GM19023 (cell line): ENCODE data around the gene EID3.
A peak's percentile ranks its signal among the peaks of the same experiment; 100 is the strongest.
"Not testable (repeated sequence)": the region's sequence is repeated elsewhere in the genome, so short reads cannot be mapped to it uniquely, and the experiment has no call there.

Experiments used
- ATAC-seq: cut with Tn5 transposase; IDR thresholded peaks from one replicate; pipeline ENCODE4 v1.9.1; 2021; ENCODE audit warnings: mild to moderate bottlenecking, moderate library complexity; ENCODE audit not compliant: unreplicated experiment

The EID3 gene

DNA sequence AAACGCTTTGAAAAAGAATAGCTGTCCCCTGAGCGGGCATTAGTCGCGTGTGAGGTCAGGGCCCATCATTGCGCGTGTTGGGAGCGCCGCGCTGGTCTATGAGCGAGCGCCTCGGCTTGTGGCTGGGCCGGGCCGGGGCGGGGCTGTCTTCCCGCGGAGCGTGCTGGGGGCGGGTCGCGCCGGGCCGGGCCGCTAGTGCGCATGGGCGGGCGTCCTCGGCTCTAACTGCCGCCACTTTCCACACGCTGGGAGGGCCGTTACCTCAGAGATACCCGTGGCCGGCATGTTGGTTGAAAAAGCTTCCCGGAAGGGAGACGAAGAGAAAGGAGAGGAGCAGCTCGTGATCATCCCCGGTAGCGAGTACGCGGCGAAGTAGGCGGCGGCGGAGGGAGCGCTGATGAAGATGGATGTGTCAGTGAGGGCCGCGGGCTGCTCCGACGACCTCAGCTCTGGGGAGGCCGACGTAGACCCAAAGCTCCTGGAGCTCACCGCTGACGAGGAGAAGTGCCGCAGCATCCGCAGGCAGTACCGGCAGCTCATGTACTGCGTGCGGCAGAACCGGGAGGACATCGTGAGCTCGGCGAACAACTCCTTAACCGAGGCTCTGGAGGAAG lies at the start of gene EID3:
TSS of gene EID3 (plus strand) at position 202 of the 614 bp plus-strand sequence. CDS start at position 398, 196 bp downstream.
- ATAC-seq: peak; percentile 89

DNA sequence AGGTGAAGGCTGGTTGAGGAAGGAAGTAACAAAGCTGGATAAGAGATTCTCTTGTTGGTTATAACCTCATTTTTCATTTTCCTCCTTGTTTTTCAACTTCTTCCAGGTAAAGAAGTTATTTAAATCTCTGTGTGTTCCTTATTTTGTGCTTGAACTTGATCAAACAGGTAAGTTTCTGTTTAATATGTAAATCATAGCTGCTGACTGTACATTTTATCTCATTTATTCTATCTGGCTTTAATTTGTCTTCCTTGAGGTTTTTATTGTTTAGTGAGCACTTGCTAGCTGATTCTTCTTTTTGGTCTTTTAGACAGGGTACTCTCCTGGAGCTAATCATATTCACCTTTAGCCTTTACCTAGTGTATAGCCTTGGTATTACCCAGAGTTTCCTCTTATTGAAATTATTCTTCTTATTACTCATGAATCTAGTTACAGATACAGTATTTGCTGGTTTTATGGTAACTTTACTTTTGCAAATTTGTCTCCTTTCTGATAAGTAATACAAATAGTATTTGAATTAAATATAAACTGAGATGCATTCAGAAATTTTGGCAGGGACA lies 45.5 kb upstream of the EID3 start:
- no peak for ATAC-seq

- ATAC-seq: no peak
Measured at GRCh38 chr12:104258476-104259067, 45.0 kb upstream of the EID3 start.

DNA sequence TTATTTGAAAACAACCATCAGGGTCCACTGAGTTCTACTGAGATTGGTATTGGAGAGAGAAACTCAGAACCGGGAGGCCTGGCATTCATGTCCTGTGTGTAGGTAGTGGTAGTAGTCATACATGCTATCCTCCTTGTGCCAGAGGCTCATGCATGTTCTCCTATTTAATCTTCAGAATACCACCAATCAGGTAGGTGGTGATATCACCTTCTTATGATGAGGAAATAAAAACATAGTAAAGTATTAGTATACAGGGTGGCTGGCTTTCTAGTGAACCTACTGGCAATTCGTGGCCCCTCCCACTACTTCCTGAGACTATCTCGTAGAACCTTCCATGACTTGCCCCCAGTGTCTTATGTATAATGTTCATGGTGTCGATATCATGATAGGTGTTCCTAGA lies 40.5 kb upstream of the EID3 start:
- no peak for ATAC-seq

GRCh38 chr12:104263580-104264358 lies 39.8 kb upstream of the EID3 start:
- no peak for ATAC-seq

DNA sequence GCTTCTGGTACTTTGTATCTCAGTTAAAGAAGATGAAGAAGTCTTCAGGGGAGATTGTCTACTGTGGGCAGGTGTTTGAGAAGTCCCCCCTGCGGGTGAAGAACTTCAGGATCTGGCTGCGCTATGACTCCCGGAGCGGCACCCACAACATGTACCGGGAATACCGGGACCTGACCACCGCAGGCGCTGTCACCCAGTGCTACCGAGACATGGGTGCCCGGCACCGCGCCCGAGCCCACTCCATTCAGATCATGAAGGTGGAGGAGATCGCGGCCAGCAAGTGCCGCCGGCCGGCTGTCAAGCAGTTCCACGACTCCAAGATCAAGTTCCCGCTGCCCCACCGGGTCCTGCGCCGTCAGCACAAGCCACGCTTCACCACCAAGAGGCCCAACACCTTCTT lies 38.1 kb upstream of the EID3 start:
- ATAC-seq: not testable (repeated sequence)

- ATAC-seq: no peak
Measured at GRCh38 chr12:104272938-104273337, 30.6 kb upstream of the EID3 start.

- no peak for ATAC-seq
Measured at GRCh38 chr12:104273503-104273902, 30.0 kb upstream of the EID3 start.

- ATAC-seq: no peak
Measured at GRCh38 chr12:104274811-104275210, 28.7 kb upstream of the EID3 start.

DNA sequence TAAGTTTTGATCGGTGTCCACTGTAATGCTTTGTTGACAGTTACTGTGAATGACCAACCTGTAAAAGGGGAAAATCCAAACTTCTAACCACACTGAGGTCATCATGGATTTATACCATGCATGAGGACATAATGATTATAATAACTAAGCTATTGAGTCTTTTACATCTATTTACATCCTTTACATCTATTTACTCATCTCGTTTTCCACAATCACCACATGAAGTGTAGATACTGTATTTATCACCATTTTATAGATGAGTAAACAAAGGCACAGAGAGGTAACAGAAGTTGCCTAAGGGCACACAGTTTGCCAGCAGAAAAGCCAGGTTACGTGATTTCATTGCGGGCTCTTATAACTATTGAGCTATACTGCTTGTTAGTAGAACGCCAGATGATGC lies 27.9 kb upstream of the EID3 start:
- no peak for ATAC-seq

GRCh38 chr12:104276273-104277131 lies 27.0 kb upstream of the EID3 start:
- no peak for ATAC-seq

GRCh38 chr12:104279164-104279563 lies 24.4 kb upstream of the EID3 start:
- ATAC-seq: no peak

- no peak for ATAC-seq
Measured at GRCh38 chr12:104280111-104280510, 23.4 kb upstream of the EID3 start.

DNA sequence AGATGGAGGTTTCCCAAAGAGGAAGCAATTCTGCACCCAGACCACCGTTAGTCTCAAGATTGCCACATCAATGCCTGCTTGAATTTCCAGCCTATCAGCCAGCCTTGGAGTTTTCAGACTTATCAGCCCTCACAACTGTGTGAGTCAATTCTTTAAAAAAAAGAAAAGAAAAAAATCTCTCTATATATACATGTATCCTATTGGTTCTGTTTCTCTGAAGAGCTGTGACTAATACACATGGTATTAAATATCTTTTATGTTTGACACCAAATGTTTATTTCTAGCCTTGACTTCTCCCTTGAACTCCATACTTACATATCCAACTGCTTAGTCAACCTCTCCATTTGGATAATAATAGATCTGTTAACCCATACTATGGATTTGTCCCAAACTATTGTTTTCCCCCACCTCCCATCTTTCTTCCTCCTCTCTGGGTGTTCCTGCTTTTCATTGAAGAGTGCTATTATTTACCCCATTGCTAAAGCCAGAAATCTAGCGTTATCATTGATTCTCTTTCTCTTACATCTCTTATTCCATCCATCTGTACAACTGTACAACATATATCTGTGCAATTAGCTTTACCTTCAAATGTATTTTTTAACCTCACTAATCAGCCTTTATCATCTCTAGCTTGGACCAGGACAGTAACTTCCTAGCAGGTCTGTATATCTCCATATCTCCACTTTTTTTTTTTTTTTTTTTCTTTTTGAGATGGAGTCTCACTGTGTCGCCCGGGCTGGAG lies 22.7 kb upstream of the EID3 start:
- no peak for ATAC-seq

DNA sequence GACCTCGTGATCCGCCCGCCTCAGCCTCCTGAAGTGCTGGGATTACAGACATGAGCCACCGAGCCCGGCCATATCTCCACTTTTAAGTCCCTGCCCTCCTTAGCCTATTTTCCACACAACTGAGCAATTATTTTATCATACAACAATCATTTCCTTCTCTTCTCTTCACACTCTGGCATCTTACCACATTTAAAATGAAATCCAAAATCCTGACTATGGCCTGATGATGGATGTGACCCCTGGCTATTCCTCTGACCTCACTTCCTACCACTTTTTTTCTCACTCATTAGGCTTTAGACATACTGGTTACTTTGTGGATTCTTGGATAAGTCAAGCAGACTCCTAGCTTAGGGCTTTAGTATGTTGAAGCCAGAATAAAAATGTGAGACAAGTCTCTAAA lies 21.9 kb upstream of the EID3 start:
- ATAC-seq: no peak

- no peak for ATAC-seq
Measured at GRCh38 chr12:104282109-104282508, 21.4 kb upstream of the EID3 start.

- no peak for ATAC-seq
Measured at GRCh38 chr12:104285740-104286515, 17.6 kb upstream of the EID3 start.

DNA sequence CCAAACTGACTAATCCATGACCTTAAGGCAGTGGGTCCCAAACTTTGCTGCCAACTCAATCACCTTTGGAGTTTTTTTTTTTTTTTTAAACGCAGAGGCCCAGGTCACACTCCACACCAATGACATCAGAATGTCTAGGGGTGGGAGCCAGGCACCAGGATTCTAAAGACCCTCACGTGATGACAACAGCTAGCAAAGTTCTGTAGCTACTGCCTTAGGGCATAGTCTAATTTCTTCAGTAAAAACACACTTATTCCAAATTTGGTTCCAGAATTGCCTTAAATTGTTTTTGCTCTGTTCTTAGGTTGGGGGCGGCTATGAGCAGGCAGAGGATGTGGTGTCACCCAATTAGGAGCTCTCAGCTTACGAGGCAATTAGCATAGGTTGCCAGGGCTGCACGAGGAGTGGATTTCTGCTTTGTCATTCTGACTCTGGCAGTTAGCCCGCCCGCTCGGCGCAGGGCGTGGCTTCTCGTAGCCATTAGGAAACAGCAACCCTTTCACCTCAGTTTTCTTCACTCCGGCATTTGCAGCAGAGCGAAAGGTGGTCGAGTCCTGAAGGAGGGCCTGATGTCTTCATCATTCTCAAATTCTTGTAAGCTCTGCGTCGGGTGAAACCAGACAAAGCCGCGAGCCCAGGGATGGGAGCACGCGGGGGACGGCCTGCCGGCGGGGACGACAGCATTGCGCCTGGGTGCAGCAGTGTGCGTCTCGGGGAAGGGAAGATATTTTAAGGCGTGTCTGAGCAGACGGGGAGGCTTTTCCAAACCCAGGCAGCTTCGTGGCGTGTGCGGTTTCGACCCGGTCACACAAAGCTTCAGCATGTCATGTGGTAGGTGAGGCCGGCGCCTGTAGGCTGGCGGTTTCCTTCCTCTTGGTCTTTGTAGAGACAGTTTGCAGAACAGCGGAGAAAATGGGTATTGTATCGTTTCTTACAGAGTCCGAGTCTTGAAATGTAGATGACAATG lies 16.7 kb upstream of the EID3 start:
- ATAC-seq: peak; percentile 91
